ENCODE measurements around the gene LPAR6.

The LPAR6 gene

DNA sequence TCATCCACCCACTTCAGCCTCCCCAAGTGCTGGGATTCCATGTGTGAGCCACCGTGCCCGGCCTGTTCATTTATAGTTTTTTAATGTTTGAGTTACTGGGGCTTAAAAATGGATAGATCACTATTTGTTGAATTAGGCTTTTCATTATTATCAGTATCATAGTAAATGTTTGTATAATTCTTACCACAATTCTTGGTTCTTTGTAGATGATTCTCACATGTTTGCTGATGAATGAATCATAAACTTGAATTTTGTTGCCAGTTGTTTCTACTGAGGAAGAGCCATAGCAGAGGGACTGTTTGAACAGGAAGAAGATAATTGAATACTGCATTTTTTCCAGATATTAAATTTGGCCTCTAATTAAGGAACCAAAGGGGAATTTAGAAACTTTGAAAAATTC lies 2.6 kb upstream of the LPAR6 start:
- DNase-seq (ENCODE audit: low read depth in 2 of 2, low spot score in 1 of 2), result no peak

DNA sequence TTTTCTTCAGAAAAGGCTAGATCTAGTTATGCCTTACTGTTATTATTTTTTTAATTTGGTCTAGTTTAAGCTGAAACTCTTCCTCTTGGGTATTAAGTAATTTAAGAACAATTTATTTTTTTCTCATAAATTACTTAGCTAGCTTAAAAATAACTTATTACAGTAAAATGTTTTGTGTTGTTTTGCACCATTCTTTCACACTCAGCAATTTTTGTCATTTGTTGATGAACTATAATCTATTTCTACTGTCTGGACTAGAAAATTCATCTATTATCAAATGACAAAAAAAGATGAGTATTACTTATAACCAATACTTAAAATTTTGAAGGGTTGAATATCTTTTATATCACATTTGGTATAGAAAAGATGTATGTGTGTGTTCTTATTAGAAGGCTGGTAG lies 1.6 kb upstream of the LPAR6 start:
- DNase-seq (ENCODE audit: low read depth in 2 of 2, low spot score in 1 of 2), result no peak

DNA sequence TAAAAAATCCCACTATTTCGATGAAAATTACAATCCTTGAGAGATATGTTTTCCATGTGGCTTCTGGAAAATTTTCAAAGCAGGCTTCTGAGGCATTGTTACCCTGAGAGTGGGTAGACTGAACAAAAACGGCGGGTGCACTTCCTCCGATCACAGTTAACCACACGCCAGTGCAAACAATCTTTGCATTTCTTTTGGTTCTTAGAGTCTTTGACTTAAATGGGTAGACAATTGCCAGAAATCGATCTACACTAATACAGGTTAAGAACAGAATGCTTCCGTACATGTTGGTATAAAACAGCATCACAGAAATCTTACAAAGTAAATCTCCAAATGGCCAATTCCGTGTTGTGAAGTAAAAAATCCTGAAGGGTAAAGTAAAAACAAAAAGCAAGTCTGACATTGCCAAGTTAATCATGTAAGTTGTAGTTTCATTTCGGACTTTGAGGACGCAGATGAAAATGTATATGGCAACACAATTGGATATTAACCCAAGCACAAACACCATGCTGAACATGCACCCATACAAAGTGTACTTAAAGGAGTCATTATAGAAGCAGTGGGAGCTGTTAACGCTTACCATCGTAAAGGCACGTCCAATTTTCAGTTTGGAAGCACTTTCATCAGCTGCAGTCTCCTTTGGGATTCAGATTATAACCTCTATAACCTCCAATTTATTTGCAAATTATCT lies 927 bp downstream of the LPAR6 start:
- DNase-seq (ENCODE audit: low read depth in 2 of 2, low spot score in 1 of 2), result no peak

GRCh38 chr13:48411147-48411794 lies 1.6 kb downstream of the LPAR6 start:
- no peak for DNase-seq (ENCODE audit: low read depth in 2 of 2, low spot score in 1 of 2)

GRCh38 chr13:48410199-48410598 lies 2.7 kb downstream of the LPAR6 start:
- no peak for DNase-seq (ENCODE audit: low read depth in 2 of 2, low spot score in 1 of 2)

DNA sequence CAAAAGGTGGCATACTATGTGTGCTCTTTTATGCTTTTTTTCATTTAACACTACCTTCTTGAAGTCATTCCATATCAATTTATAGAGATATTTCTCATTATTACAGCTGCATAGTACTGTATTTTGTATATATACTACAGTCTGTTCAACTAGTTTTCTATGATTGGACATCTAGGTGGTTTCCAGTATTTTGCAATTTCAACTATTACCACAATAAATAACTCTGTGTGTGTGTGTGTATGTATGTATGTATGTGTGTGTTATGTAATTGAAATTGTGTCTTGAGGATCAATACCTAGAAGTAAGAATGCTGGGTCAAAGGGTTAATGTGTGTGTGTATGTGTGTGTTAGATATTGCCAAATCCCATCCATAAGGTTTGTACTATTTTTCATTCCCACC lies 7.0 kb downstream of the LPAR6 start:
- DNase-seq (ENCODE audit: low read depth in 2 of 2, low spot score in 1 of 2), result no peak

GRCh38 chr13:48404952-48405351 lies 8.0 kb downstream of the LPAR6 start:
- DNase-seq (ENCODE audit: low read depth in 2 of 2, low spot score in 1 of 2), result no peak

- DNase-seq (ENCODE audit: low read depth in 2 of 2, low spot score in 1 of 2), result no peak
These were observed 9.0 kb downstream of the LPAR6 start for GRCh38 chr13:48403913-48404312.

DNA sequence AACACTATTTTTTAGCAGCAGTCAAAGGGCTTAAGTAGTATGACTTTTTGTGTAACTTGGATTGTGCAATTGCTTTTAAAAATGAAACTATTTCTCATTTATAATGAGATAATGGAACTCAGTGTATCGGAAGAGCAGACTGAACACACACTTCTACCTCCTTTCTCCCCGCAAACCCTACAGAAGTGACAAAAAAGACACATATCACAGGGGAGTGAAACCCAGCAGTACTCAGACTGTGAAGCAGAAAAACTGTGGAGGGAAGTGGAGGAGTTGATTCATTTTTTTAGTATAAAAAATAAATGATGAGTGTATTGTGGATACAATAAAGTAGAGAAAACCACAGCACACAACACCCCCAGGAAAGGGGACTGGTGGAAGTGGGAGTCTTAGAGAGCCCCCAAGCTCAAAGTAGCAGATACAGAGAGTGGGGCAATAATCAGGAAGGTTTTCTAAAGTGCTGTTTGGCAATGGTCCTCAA lies 9.7 kb downstream of the LPAR6 start:
- no peak for DNase-seq (ENCODE audit: low read depth in 2 of 2, low spot score in 1 of 2)

GRCh38 chr13:48402325-48402932 lies 10.5 kb downstream of the LPAR6 start:
- no peak for DNase-seq (ENCODE audit: low read depth in 2 of 2, low spot score in 1 of 2)

DNA sequence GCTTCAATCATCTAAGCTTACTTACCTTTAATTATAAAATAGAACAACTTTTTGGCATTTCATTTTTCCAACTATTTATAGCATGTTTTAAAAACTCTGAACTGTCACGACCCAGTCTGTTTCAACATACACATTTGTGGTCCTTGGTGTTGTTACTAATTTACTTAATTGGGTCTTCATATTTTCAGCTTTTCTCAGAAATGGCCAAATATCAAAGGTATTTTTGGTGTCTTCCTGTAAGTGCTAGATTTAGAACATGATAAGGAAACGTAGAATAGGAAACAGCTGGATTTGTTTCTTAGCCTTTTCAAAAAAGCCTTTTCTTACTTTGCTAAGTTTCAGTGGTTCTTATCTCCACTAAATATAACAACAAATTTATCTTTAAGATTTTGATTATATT lies 11.4 kb downstream of the LPAR6 start:
- no peak for DNase-seq (ENCODE audit: low read depth in 2 of 2, low spot score in 1 of 2)

- no peak for DNase-seq (ENCODE audit: low read depth in 2 of 2, low spot score in 1 of 2)
These were observed 12.0 kb downstream of the LPAR6 start for GRCh38 chr13:48400850-48401291.

GRCh38 chr13:48400090-48400694 lies 12.7 kb downstream of the LPAR6 start:
- DNase-seq (ENCODE audit: low read depth in 2 of 2, low spot score in 1 of 2), result no peak

GRCh38 chr13:48398450-48399095 lies 14.3 kb downstream of the LPAR6 start:
- DNase-seq (ENCODE audit: low read depth in 2 of 2, low spot score in 1 of 2), result no peak

DNA sequence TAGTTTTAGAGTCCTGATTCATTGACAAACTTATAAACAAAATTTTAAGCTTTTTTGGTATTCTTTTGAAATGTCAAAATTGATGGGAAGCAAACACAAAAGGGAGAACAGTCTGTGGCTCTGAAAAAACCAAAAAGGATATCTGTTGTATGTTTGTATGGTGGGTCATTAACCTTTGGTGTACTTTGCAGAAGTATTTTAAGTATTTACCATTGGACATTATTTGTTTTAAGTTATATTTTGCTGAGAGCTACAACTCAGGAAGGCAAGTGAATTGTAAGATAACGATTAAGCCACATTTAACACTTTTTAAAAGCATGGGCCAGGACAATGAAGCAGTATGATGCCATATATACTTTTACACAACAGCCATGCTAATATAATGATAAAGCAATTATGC lies 15.2 kb downstream of the LPAR6 start:
- no peak for DNase-seq (ENCODE audit: low read depth in 2 of 2, low spot score in 1 of 2)

GRCh38 chr13:48393698-48394085 lies 19.2 kb downstream of the LPAR6 start:
- no peak for DNase-seq (ENCODE audit: low read depth in 2 of 2, low spot score in 1 of 2)

DNA sequence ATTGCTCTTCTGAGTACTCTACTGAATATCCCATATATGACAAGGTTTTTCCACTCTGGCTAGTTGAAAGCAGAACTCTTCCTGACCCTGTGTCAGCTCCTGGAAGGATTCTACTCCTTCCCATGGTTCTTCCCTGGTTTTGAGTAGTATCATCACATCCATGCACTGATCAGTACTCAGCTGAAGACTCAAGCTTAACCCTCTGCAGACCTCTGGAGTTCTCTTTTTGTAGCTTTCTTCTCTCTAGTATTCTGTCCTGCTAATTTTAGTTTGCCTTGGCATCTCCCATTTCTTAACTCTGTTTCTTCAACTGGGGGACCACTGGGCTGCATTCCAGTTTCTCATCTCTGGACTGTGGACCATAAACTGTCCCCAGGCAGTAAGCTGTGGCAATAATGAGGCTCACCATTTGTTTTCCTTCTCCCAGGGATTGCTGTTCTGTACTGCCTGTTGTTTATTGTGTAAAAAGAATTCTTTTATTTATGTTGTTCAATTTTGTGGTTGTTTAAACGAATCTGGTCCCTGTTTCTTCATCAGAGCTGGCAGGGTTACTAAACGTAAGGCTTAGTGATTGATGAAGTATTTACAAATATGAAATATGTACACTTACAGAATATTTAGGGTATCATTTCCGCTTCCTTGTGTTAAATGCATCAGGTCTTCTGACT lies 19.7 kb downstream of the LPAR6 start:
- DNase-seq (ENCODE audit: low read depth in 2 of 2, low spot score in 1 of 2), result no peak

GRCh38 chr13:48391257-48391656 lies 21.7 kb downstream of the LPAR6 start:
- no peak for DNase-seq (ENCODE audit: low read depth in 2 of 2, low spot score in 1 of 2)

DNA sequence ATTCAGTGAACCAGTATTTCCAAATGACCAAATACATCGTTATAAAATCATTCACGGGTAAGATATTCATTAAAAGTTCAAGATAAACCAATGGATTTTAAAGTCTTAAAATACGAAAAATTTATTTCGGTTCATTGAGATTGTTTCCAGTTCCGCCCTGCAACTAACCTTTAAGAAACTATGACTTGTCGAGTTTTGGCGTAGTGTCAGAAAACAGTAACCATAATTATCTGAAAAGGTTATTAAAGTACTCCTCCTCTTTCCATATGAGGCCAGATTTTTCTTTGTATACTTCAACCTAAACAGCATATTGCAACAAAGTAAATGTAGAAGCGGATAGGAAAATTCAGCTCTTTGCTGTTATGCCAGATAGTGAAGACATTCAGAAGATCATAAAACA lies 26.1 kb downstream of the LPAR6 start:
- no peak for DNase-seq (ENCODE audit: low read depth in 2 of 2, low spot score in 1 of 2)

- no peak for DNase-seq (ENCODE audit: low read depth in 2 of 2, low spot score in 1 of 2)
These were observed 29.5 kb downstream of the LPAR6 start for GRCh38 chr13:48383384-48383783.

GRCh38 chr13:48380581-48380980 lies 32.3 kb downstream of the LPAR6 start:
- DNase-seq (ENCODE audit: low read depth in 2 of 2, low spot score in 1 of 2), result no peak
